GM19025 (cell line): Measurements from ENCODE around the gene TTLL11.

ENCODE experiments used
- ATAC-seq: cut with Tn5 transposase; IDR thresholded peaks from one replicate; pipeline ENCODE4 v1.9.1; 2021; ENCODE audit warnings: mild to moderate bottlenecking, low read depth, moderate library complexity; ENCODE audit not compliant: unreplicated experiment

TTLL11 gene

GRCh38 chr9:121781701-121782464, 311.2 kb downstream of the TTLL11 start:
- ATAC-seq = no peak

DNA sequence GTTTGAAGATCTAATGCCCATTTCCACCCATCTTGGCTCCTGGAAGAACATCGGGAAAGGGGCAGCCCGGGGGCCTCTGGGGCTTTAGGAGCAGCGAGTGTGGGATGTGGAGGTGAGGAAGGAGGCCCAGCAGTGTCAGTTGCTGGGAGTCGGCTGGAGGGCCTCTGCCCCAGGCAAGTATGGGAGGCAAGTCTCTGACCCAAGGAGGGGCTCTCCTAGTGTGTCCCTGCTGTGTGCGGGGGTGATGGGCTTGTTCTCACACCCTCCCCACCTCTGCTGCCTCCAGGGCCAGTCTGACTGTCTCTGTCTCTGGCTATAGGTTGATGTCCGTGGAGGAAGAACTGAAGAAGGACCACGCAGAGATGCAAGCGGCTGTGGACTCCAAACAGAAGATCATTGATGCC, 312.0 kb downstream of the TTLL11 start:
- no peak for ATAC-seq

DNA sequence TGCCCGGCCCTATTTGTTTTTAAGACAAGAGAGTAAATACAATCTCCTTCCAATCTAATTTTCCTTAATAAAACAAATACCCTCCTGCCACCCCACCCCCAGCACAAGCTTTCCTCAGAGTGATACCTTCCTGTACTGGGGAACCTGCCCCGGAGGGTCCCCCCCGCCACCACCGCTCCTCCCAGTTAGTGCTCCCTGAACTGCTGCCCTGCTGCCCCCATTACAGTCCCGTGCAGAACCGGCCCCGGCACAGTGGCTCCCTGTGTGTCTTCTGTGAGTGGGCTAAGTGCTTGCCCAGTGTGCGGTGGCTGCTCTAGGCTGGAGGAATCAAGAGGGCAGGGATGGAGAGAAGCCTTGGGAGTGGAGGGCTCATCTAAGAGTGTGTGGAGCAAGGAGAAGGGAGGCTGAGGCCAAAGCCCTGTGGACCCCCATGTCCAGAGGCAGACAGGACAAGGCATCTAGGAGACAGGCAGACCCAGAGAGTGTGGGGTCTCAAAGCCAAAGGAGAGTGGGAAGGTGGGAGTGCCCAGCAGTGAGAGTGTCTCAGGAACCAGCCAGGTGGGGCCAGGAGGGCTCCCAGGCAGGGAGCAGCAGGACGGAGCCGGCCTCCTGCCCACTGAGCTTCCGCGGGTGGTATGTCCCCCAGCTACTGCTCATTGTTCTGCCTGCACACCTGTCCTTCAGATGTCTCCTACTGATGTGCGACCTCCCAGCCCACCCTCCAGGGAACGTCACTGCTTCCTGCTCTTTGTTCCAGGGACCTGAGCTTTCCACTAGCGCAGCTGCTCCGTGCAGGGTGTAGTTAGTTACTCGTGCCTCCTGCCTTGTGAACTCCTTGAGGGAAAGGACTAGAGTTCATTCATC, 312.7 kb downstream of the TTLL11 start:
- no peak for ATAC-seq

- ATAC-seq = no peak
Observed at GRCh38 chr9:121779381-121780117, 313.6 kb downstream of the TTLL11 start.

- ATAC-seq = no peak
Observed at GRCh38 chr9:121778252-121779225, 314.6 kb downstream of the TTLL11 start.

- ATAC-seq = no peak
Observed at GRCh38 chr9:121776739-121777637, 316.1 kb downstream of the TTLL11 start.

DNA sequence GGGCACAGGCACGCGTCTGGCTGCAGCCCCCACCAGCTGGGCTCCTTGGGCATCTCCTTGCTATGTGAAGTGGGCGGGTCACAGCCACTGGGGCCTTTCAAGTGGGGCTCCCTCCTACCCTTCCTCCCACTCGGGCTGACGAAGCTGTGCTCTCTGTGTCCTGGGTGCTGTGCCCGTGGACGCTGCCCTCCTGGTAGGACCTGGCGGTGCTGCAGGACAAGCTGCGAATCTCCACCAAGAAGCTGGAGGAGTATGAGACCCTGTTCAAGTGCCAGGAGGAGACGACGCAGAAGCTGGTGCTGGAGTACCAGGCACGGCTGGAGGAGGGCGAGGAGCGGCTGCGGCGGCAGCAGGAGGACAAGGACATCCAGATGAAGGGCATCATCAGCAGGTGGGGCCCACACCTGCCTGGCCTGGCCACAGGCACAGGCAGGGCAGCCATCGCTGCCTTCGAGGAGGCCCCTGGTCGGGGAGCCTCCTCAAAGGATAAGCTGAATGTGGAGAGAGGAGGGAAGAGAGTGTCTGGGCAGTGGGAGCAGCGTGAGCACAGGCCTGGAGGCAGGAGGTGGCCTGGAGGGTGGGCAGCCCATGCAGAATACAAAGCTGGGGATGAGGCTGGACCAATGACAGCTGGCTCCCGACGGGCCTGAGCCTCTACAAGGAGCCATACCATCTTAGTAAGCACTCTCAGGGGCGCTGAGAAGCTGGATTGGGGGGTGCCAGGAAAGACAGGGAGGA, 316.9 kb downstream of the TTLL11 start:
- ATAC-seq = no peak

GRCh38 chr9:121774715-121775613, 318.1 kb downstream of the TTLL11 start:
- ATAC-seq = no peak

DNA sequence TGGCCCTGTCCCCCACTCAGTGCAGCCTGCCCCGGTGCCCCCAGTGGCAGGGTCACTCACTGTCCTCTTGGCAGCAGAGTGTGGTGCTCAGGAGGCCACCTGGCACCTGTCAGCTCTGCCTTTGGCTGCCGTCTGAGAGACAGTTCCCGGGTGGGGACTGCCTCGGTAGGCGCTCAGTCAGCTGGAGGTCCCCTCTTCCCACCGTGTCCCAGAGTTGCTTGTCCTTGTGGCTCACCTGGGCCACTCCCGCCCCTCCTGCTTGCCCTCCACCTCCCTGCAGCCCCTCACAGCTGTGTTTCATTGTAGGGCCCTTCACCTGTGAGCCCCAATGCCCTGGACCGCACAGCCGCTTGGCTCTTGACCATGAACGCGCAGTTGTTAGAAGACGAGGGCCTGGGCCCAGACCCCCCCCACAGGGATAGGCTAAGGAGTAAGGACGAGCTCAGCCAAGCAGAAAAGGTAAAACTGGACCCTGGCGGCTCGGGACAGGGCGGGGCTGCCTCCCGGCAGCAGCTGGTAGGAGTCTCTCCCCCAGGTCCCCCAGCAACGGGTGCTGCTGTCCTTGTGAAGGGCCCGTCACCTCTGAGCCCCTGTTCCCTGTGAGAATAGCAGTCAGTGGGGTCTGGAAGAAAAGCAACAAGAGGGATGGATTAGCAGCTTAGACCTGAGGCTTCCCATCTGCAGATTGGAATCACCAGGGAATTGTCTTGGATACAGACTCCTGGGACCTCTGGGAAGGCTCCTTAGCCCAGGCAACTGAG, 319.0 kb downstream of the TTLL11 start:
- no peak for ATAC-seq

DNA sequence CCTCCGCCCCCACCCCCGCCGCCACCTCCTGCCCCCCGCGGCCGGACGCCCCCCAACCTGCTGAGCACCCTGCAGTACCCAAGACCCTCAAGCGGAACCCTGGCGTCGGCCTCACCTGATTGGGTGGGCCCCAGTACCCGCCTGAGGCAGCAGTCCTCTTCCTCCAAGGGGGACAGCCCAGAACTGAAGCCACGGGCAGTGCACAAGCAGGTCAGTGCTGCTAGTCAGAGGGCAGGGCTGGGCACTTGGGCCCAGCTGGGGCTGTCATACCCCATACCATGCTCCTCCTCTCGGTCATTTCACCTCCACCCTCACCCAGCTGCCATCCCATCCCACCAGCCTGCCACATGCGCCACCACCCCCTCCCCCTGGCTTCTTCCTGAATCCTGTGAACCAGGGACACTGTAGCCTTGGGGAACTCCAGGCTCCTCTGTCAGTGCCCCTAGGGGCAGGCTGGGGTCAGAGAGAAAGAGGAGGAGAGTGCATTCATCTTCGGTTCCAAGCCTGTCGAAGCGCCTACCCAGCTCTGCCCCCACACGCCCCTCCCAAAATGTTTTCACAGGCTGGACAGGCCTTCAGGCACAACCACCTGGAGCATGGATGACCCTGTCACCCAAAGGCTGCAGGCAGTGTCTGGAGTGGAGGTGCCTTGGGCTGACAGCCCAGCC, 319.7 kb downstream of the TTLL11 start:
- ATAC-seq = no peak

GRCh38 chr9:121772600-121773285, 320.4 kb downstream of the TTLL11 start:
- no peak for ATAC-seq
